ENCODE data around the gene NKAP. TPM values are rescaled to one million over a fixed set of nuclear protein-coding genes. Genes with fewer than 3 reads are reported as not detected.

The NKAP gene
- total RNA-seq, 2 donors from 2014 or later: 5.8 to 13.0 TPM

DNA sequence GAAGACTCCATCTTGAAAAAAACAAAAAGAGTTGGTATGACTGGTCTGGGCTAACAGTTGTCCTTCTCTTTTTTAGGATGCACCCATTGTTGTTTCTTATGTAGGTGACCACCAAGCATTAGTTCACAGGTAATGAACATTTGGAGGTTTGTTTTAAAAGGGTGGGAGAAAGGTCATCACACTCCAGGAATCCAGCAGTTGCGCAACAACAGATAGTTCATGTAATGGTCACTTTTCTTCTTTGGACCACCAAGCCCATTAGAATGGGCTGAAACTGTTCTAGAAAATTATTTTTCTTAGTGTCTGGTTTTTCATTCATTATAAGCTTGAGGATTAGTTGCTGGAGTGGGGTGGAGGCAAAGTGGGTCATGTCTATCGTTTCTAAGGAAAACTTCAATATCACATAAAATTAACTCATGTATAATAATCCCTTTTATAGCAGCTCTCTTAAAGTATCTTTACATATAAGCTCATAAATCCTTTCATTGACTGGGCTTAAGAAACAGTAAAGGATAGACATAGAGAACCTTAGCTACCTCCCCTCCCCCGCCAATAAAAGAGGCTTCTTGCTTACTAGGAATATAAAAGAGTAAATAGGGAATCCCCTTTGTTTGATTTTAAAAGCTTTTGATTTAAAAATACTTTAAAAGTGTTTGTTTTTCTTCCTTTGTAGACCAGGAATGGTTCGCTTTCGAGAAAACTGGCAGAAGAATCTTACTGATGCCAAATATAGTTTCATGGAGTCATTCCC lies 23.5 kb downstream of the NKAP start:
- DNase-seq (ENCODE audit: low spot score) (no peak), ATAC-seq (ENCODE audit: insufficient number of reproducible peaks, low FRiP score, low read depth) (no peak)
- TF ChIP-seq CTCF (IDR thresholded peaks at IDR 0.05): no peak
- Histone ChIP-seq H3K4me1 (ENCODE audit: control insufficient read depth in 1 of 2, low read depth in 2 of 2) (no peaks in the 10 kb centered on the region), H3K9me3 (no peaks in the 10 kb centered on the region), H3K27ac (no peak overlapping the region), H3K36me3 (no peaks in the 10 kb centered on the region), H3K4me3 (no peak overlapping the region), H3K27me3 (replicated peaks; ENCODE audit: insufficient read depth) (no peaks in the 10 kb centered on the region)

- Histone ChIP-seq H3K4me3 (no peak overlapping the region), H3K4me1 (ENCODE audit: control insufficient read depth in 1 of 2, low read depth in 2 of 2) (no peaks in the 10 kb centered on the region), H3K27ac (no peak overlapping the region), H3K36me3 (no peaks in the 10 kb centered on the region), H3K9me3 (no peaks in the 10 kb centered on the region), H3K27me3 (replicated peaks; ENCODE audit: insufficient read depth) (no peaks in the 10 kb centered on the region)
- no peak for ATAC-seq (ENCODE audit: insufficient number of reproducible peaks, low FRiP score, low read depth)
- DNase-seq (ENCODE audit: low spot score): no peak
- TF ChIP-seq CTCF (IDR thresholded peaks at IDR 0.05): no peak
Observed at GRCh38 chrX:119917877-119918276, 25.7 kb downstream of the NKAP start.

DNA sequence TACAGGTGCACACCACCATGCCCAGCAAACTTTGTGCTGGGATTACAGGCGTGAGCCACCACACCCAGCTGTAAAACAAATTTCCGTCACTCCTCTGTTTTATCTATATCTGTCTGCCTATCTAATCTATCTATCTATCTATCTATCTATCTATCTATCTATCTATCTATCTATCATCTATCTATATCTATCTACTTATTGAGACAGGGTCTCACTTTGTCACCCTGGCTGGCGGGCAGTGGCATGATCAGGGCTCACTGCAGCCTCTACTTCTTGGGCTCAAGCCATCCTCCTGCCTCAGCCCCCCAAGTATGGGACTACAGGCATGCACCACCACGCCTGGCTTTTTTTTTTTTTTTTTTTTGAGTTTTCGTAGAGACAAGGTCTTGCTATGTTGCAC lies 27.2 kb downstream of the NKAP start:
- DNase-seq (ENCODE audit: low spot score): no peak
- no peaks in the 10 kb centered on the region for H3K9me3 ChIP-seq
- no peak for TF ChIP-seq CTCF (IDR thresholded peaks at IDR 0.05)

DNA sequence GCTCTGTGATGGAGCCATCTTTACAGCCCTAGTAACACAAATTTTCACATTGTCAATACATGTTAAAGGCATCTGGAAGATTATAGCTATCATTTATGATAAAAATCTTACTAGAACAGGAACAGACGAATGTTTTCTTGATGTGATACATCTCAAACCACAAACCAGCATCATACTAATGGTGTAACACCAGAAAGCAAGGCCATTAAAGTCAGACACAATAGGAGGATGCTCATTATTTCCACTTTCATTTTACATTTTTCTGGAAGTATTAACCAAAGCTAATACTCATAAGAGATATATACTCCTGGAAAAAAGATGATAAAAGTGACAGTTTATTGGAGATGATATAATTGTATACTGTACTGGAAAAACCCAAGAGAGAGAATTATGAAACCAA lies 42.6 kb downstream of the NKAP start:
- H3K27ac ChIP-seq: no peak overlapping the region
- TF ChIP-seq CTCF (IDR thresholded peaks at IDR 0.05): no peak
- no peaks in the 10 kb centered on the region for H3K36me3 ChIP-seq
- DNase-seq (ENCODE audit: low spot score) (no peak), ATAC-seq (ENCODE audit: insufficient number of reproducible peaks, low FRiP score, low read depth) (no peak)
- no peak overlapping the region for H3K4me3 ChIP-seq
- no peaks in the 10 kb centered on the region for H3K27me3 ChIP-seq (replicated peaks; ENCODE audit: insufficient read depth)
- H3K4me1 ChIP-seq (ENCODE audit: control insufficient read depth in 1 of 2, low read depth in 2 of 2): no peaks in the 10 kb centered on the region
- H3K9me3 ChIP-seq: no peaks in the 10 kb centered on the region

More for the DNA sequence above, 27.2 kb downstream of the NKAP start:
- H3K4me1 ChIP-seq (ENCODE audit: control insufficient read depth in 1 of 2, low read depth in 2 of 2): no peaks in the 10 kb centered on the region
- no peaks in the 10 kb centered on the region for H3K36me3 ChIP-seq
- H3K27me3 ChIP-seq (replicated peaks; ENCODE audit: insufficient read depth): no peaks in the 10 kb centered on the region
- H3K27ac ChIP-seq: no peak overlapping the region
- no peak overlapping the region for H3K4me3 ChIP-seq
- ATAC-seq (ENCODE audit: insufficient number of reproducible peaks, low FRiP score, low read depth): no peak

DNA sequence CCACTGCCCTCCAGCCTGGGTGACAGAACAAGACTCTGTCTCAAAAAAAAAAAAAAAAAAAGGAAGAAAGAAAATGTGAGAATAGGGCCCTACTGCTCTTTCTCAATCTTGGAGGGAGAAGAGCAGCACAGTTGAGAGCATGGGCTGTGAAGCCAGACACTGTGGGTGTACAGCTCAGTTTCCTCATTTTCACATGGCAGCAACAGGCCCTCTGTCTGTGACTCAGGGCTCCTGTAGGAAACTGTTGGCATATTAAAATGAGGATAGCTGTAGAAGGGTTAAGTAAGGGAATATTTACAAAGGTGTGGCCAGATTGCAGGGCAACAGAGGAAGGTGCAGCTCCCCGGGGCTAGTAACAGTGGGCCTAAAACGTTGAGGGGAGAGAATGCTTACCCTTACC lies 44.4 kb downstream of the NKAP start:
- H3K36me3 ChIP-seq: no peaks in the 10 kb centered on the region
- no peak for DNase-seq (ENCODE audit: low spot score)
- no peak overlapping the region for H3K27ac ChIP-seq
- ATAC-seq (ENCODE audit: insufficient number of reproducible peaks, low FRiP score, low read depth): no peak
- H3K27me3 ChIP-seq (replicated peaks; ENCODE audit: insufficient read depth): no peaks in the 10 kb centered on the region
- H3K4me3 ChIP-seq: no peak overlapping the region
- H3K9me3 ChIP-seq: no peaks in the 10 kb centered on the region
- TF ChIP-seq CTCF (IDR thresholded peaks at IDR 0.05): no peak
- no peaks in the 10 kb centered on the region for H3K4me1 ChIP-seq (ENCODE audit: control insufficient read depth in 1 of 2, low read depth in 2 of 2)

All from thoracic aorta (tissue), 2 donors.